Ishikawa (cell line): ENCODE measurements around the gene CD247.

Source experiments
- CEBPB ChIP-seq: IDR thresholded peaks from 2 replicates; pipeline ENCODE4 v1.6.1; 2012
- CREB1 ChIP-seq: IDR thresholded peaks from 2 replicates; pipeline ENCODE4 v1.6.1; 2012; ENCODE audit warnings: low read depth
- EGR1 ChIP-seq: IDR thresholded peaks from 2 replicates; pipeline ENCODE4 v1.6.1; 2012
- EP300 ChIP-seq: IDR thresholded peaks from 2 replicates; pipeline ENCODE4 v1.6.1; 2012; ENCODE audit warnings: borderline replicate concordance
- FOXM1 ChIP-seq: IDR thresholded peaks from 2 replicates; pipeline ENCODE4 v1.6.1; 2012; ENCODE audit warnings: low read depth, borderline replicate concordance
- MAX ChIP-seq: IDR thresholded peaks from 2 replicates; pipeline ENCODE4 v1.6.1; 2012
- NFIC ChIP-seq: IDR thresholded peaks from 2 replicates; pipeline ENCODE4 v1.6.1; 2012
- RAD21 ChIP-seq: IDR thresholded peaks from 2 replicates; pipeline ENCODE4 v1.6.1; 2012; ENCODE audit warnings: low read depth
- REST ChIP-seq: IDR thresholded peaks from 2 replicates; pipeline ENCODE4 v1.6.1; 2012; ENCODE audit warnings: low read depth, mild to moderate bottlenecking
- TAF1 ChIP-seq: IDR thresholded peaks from 2 replicates; pipeline ENCODE4 v1.6.1; 2012; ENCODE audit warnings: low read depth, mild to moderate bottlenecking
- TCF12 ChIP-seq: IDR thresholded peaks from 2 replicates; pipeline ENCODE4 v1.6.1; 2012; ENCODE audit warnings: low read depth
- TEAD4 ChIP-seq: IDR thresholded peaks from 2 replicates; pipeline ENCODE4 v1.6.1; 2012
- USF1 ChIP-seq: IDR thresholded peaks from 2 replicates; pipeline ENCODE4 v1.6.1; 2012
- YY1 ChIP-seq: IDR thresholded peaks from 2 replicates; pipeline ENCODE4 v1.6.1; 2012; ENCODE audit warnings: low read depth
- ZBTB7A ChIP-seq: IDR thresholded peaks from 2 replicates; pipeline ENCODE4 v1.6.1; 2012; ENCODE audit warnings: low read depth

CD247 gene

DNA sequence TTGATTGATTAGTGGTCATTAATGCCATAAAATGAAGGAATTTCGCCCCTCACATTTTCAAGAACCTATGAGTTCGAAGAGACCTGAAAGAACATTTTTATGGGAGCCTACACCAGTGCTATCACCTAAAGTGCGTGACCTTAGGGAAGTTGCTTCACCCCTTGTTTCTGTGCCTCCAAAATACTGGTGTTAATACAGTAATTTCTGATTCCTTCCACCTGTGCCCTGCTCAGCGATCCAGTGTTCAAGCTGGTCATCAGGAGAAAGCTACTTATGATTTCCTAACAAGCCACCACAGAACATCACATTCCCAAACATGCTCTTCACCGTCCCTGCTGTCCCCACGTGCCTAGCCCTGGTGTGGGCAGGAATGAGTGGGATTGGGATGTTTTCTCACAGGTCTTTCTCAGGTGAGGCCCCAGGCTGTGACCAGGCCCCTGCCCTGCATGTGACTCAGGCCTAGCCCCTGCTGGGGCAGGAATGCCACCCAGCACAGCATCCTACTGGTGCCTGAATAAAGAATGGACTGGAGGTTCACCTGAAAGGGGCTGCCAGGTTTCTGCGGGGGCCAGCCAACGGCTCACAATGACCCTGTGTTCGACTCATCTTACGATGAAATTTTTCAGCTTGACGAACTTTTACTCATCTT, 60.3 kb downstream of the CD247 start:
- no peak for TF ChIP-seq TAF1
- TF ChIP-seq YY1 = no peak
- no peak for TF ChIP-seq MAX
- no peak for TF ChIP-seq REST
- TF ChIP-seq CREB1 = no peak
- TF ChIP-seq NFIC = no peak
- TF ChIP-seq ZBTB7A = no peak
- TF ChIP-seq TCF12 = no peak
- no peak for TF ChIP-seq EP300
- no peak for TF ChIP-seq EGR1
- no peak for TF ChIP-seq USF1
- no peak for TF ChIP-seq TEAD4
- no peak for TF ChIP-seq RAD21

- no peak for TF ChIP-seq MAX
- no peak for TF ChIP-seq TEAD4
- no peak for TF ChIP-seq RAD21
- TF ChIP-seq YY1 = no peak
- TF ChIP-seq EP300 = no peak
- no peak for TF ChIP-seq USF1
- no peak for TF ChIP-seq FOXM1
- TF ChIP-seq EGR1 = no peak
- TF ChIP-seq TCF12 = no peak
- TF ChIP-seq REST = no peak
- no peak for TF ChIP-seq TAF1
- no peak for TF ChIP-seq CREB1
- TF ChIP-seq CEBPB = no peak
- TF ChIP-seq NFIC = no peak
- TF ChIP-seq ZBTB7A = no peak
Observed at GRCh38 chr1:167456926-167457325, 61.4 kb downstream of the CD247 start.

GRCh38 chr1:167456524-167456923, 61.8 kb downstream of the CD247 start:
- TF ChIP-seq ZBTB7A (no peak), EGR1 (no peak), TCF12 (no peak), TEAD4 (no peak), EP300 (no peak), REST (no peak), MAX (no peak)

GRCh38 chr1:167455786-167456446, 62.4 kb downstream of the CD247 start:
- TF ChIP-seq ZBTB7A = no peak
- no peak for TF ChIP-seq TAF1
- TF ChIP-seq REST = no peak
- TF ChIP-seq TCF12 = no peak
- TF ChIP-seq TEAD4 = no peak
- no peak for TF ChIP-seq CREB1
- no peak for TF ChIP-seq USF1
- TF ChIP-seq EP300 = no peak
- no peak for TF ChIP-seq NFIC
- TF ChIP-seq CEBPB = no peak
- TF ChIP-seq YY1 = no peak
- no peak for TF ChIP-seq FOXM1
- no peak for TF ChIP-seq MAX
- no peak for TF ChIP-seq RAD21
- no peak for TF ChIP-seq EGR1
